Lower leg skin (tissue), 4 donors: ENCODE results near the gene SGMS2. TPM values are rescaled to one million over a fixed set of nuclear protein-coding genes. Genes with fewer than 3 reads are reported as not detected.

Source experiments
- DNase-seq, 2 donors: peaks; one replicate each; pipeline ENCODE4 v3.0.0-alpha.2; 2019; ENCODE audit warnings: low spot score in 2 of 2
- H3K4me3 ChIP-seq: fragments of 200-600 bp; sonication (generic); 2 replicates; pipeline ENCODE4 v1.5.1; 2017; ENCODE audit warnings: mild to moderate bottlenecking, low read depth; ENCODE audit not compliant: poor library complexity, severe bottlenecking
- CTCF ChIP-seq, 3 donors: fragments of 450-650 bp; IDR thresholded peaks; one replicate each; pipeline ENCODE4 v1.5.1; 2016; ENCODE audit warnings: antibody characterized with exemption in 3 of 3, mild to moderate bottlenecking in 3 of 3, moderate library complexity in 2 of 3
- POLR2A ChIP-seq, 2 donors: fragments of 450-650 bp; IDR thresholded peaks; one replicate each; pipeline ENCODE4 v1.6.1; 2016 to 2017; ENCODE audit warnings: antibody characterized with exemption in 2 of 2, mild to moderate bottlenecking in 1 of 2, moderate library complexity in 1 of 2
- WGBS, 2 donors: methylation state at CpG; one replicate each; pipeline ENCODE4 v1.1.5; 2018; 5-methylcytosine and 5-hydroxymethylcytosine counted together
- intact Hi-C: fragments of 100-400 bp; cut with DNase I; formaldehyde crosslinking; loops from one replicate; pipeline ENCODE4 v1.15.0; 2023; ENCODE audit warnings: low total_unique reads
- total RNA-seq, 4 donors: library from RNA; depleted of rRNA; stranded (reverse); fragments of >200 nt; gene quantifications; one replicate each; pipeline ENCODE4 v1.1.0, GENCODE V29; 2016

SGMS2 gene
- total RNA-seq = 10 to 100 TPM; 38.7 to 81.5 (median 55.9) TPM

DNA sequence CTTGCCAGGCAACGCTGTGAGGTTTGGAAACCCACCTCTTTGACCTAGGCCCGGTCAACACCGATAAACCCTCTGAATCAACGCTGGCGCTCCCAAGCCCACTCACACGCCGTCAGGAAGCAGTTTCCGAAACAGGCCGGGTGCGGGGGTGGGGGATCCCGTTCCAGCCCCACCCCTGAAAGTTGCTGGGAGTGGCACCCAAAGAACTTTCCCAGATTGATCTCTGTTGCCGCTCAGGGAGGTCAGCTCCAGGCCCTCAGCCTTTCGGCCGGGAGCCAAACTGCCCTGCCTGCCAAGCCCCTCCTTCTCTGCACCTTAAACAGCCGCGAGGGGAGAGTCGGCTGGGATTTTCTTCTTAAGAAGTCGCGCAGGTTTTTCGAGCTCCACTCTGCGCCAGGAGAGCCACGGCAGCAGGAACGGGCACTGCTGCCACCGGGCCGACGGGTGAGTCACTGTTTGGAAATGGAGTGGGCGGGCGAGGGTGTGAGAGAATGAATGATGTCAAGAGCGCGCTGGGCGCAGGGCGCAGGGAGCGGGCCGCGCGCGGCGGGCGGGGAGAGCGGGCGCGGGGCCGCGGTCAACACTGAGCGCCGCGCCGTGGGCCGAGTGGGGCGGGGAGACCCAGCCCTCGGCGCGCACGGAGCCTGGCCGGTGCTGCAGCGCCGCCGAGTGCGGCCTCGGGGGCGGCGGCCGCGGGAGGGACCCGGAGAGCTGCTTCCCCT, at the start of gene SGMS2:
TSS of gene SGMS2 (plus strand) at position 583 of the 722 bp plus-strand sequence. CDS start 70,622 bp downstream, outside the sequence.
- no peak for TF ChIP-seq POLR2A (IDR thresholded peaks at IDR 0.05)
- TF ChIP-seq CTCF (IDR thresholded peaks at IDR 0.05) = no peak
- DNase-seq = peak; percentile 87 to 98
- 0 to 1% methylated on average over 23 to 32 of the region's 65 CpGs for WGBS, 2 donors
- intact Hi-C loops = loop anchor here (1.0 kb wide), 1 partner anchor 22 kb away; no protein-coding TSS in a partner anchor
- peak within 1 kb of the TSS; percentile 74 for H3K4me3 ChIP-seq

DNA sequence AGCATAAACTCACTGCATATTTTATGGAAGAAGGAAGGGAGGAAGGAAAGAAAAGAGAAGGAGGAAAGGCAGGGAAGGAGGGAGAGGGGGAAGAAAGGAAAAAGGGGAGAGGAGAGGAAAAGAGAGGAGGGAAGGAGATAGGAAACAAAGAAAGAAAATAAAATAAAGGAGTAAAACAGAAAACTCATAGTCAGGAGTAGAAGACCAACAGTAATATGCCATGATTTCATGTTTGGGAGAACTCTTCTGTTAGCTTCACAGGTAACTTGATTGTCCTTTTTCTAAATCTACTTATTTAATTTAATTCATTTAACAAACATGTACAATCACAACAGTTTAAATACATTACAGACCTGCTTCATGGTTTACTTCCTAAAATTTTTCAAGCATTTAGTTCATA, 46.8 kb upstream of the SGMS2 start:
- TF ChIP-seq POLR2A (IDR thresholded peaks at IDR 0.05) (no peak), CTCF (IDR thresholded peaks at IDR 0.05) (no peak)
- no peak overlapping the region for H3K4me3 ChIP-seq
- intact Hi-C loops = no loop called here
- no peak for DNase-seq

- intact Hi-C loops = no loop called here
- TF ChIP-seq POLR2A (IDR thresholded peaks at IDR 0.05) (no peak), CTCF (IDR thresholded peaks at IDR 0.05) (no peak)
- H3K4me3 ChIP-seq = no peak overlapping the region
- no peak for DNase-seq
- 86 to 90% methylated on average over 2 of the region's 2 CpGs for WGBS, 2 donors
Measured at GRCh38 chr4:107778784-107779530, 45.8 kb upstream of the SGMS2 start.

DNA sequence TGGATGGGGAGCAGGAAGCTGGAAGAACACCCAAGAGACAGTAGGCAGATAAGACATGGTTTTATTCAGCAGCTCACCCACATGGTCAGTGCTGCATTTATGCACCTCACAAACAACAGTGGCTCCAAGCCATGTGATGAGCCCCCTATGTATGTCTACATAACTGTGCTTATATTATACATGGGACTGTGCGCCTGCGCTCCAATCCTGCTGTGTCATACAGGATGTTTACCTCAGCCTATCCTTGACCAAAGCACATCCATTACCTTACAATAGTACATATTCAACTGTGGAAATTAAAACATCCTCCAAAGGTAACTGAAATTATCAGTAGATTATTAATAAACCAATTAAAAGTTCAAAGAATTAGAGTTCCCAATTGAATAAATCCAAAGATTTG, 44.1 kb upstream of the SGMS2 start:
- DNase-seq = no peak
- no peak overlapping the region for H3K4me3 ChIP-seq
- intact Hi-C loops = no loop called here
- TF ChIP-seq POLR2A (IDR thresholded peaks at IDR 0.05) (no peak), CTCF (IDR thresholded peaks at IDR 0.05) (no peak)
- WGBS, 2 donors = 96 to 100% methylated on average over 2 of the region's 2 CpGs

- intact Hi-C loops = no loop called here
- WGBS, 2 donors = 72 to 74% methylated on average over 3 of the region's 3 CpGs
- DNase-seq = no peak
- no peak overlapping the region for H3K4me3 ChIP-seq
- TF ChIP-seq POLR2A (IDR thresholded peaks at IDR 0.05) = no peak
- no peak for TF ChIP-seq CTCF (IDR thresholded peaks at IDR 0.05)
Measured at GRCh38 chr4:107791902-107792301, 32.8 kb upstream of the SGMS2 start.
